ENCODE measurements around the gene RASSF8.

DNA sequence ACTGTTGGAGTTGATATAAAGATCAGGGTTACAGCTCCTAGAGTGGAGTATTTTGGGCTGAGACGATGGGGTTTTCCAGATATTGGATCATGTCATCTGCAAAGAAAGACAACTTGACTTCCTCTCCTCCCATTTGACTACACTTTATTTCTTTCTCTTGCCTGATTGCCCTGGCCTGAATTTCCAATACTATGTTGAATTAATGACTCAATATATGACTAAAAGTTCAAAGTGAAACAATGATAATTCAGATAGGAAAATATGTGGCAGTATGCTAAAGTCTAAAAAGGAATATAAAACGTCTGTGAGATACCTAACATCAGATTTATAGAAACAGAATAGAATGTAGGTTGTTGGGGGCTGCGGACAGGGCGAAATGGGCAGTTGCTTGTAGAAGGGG is 94.2 kb downstream of the RASSF8 start:
- TF ChIP-seq, protein P1, sequence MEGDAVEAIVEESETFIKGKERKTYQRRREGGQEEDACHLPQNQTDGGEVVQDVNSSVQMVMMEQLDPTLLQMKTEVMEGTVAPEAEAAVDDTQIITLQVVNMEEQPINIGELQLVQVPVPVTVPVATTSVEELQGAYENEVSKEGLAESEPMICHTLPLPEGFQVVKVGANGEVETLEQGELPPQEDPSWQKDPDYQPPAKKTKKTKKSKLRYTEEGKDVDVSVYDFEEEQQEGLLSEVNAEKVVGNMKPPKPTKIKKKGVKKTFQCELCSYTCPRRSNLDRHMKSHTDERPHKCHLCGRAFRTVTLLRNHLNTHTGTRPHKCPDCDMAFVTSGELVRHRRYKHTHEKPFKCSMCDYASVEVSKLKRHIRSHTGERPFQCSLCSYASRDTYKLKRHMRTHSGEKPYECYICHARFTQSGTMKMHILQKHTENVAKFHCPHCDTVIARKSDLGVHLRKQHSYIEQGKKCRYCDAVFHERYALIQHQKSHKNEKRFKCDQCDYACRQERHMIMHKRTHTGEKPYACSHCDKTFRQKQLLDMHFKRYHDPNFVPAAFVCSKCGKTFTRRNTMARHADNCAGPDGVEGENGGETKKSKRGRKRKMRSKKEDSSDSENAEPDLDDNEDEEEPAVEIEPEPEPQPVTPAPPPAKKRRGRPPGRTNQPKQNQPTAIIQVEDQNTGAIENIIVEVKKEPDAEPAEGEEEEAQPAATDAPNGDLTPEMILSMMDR (IDR thresholded peaks at IDR 0.05) = no peak
- no peak for TF ChIP-seq EP300 (IDR thresholded peaks at IDR 0.05; ENCODE audit: low read depth)
